ENCODE data around the gene PIM3.

PIM3 gene

GRCh38 chr22:50009251-50009650, 48.7 kb downstream of the PIM3 start:
- no peak for DNase-seq

- DNase-seq, result no peak
These were observed 49.4 kb downstream of the PIM3 start for GRCh38 chr22:50009765-50010675.

GRCh38 chr22:50010676-50011446, 50.3 kb downstream of the PIM3 start:
- DNase-seq, result no peak

GRCh38 chr22:50011447-50012210, 51.1 kb downstream of the PIM3 start:
- no peak for DNase-seq

GRCh38 chr22:50012211-50013181, 51.9 kb downstream of the PIM3 start, which contains the start of gene IL17REL:
Gene IL17REL, minus strand, starts transcription at chr22:50012765. Its CDS starts 119 bp downstream, at chr22:50012646.
- no peak for DNase-seq

Measured in NK-92 treated with Interleukin-12 subunit alpha and Interleukin-12 subunit beta, amount 100 ng/mL, for 24 hours (cell line).